Daoy (cell line): ENCODE data around the gene PNN. TPM values are rescaled to one million over a fixed set of nuclear protein-coding genes. Genes with fewer than 3 reads are reported as not detected.
A peak's percentile ranks its signal among the peaks of the same experiment; 100 is the strongest.
"Not testable (repeated sequence)": the region's sequence is repeated elsewhere in the genome, so short reads cannot be mapped to it uniquely, and the experiment has no call there.

Experiments used
- DNase-seq: peaks from one replicate; pipeline ENCODE4 v3.0.0-alpha.2; 2015; ENCODE audit warnings: low read depth
- total RNA-seq: library from RNA; depleted of rRNA; stranded (reverse); fragments of >200 nt; shearing (Covaris generic); gene quantifications from 2 replicates; pipeline ENCODE4 v1.2.3, GENCODE V29; 2014; rRNA removed

The PNN gene
- total RNA-seq: 43.9 and 47.2 TPM in 2 replicates

DNA sequence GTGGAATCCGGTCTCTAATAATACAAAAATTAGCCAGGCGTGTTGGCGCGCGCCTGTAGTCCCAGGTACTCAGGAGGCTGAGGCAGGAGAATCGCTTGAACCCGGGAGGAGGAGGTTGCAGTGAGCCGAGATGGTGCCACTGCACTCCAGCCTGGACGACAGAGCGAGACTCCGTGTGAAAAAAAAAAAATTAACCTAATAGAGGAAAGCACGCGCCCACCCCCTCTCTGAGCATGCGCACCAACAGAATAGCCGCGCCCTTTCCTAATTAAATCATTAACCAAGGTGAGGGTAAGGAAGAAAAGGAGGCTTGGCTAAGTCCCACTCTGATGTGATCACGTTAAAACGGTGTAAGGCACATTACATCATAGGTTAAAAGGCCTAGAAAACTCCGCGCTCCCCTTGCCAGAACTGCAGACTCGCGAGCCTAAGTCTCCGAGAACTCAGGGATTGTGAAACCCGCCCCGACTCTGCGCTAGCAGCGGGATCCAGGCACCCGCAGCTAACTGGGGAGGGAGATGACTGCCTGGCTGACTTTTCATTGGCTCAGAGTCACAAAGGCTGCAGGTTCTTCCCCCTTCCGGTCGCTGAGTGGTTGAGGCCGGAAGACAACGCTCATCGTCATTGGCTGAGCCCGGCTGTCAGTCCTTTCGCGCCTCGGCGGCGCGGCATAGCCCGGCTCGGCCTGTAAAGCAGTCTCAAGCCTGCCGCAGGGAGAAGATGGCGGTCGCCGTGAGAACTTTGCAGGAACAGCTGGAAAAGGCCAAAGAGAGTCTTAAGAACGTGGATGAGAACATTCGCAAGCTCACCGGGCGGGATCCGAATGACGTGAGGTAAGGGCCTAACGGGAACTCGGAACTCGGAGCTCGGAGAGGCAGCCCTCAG lies at the start of gene PNN:
Gene PNN, plus strand, starts transcription at position 695 of the 885 bp plus-strand sequence. Its CDS starts 26 bp downstream, at position 721.
- peak; percentile 100 for DNase-seq

DNA sequence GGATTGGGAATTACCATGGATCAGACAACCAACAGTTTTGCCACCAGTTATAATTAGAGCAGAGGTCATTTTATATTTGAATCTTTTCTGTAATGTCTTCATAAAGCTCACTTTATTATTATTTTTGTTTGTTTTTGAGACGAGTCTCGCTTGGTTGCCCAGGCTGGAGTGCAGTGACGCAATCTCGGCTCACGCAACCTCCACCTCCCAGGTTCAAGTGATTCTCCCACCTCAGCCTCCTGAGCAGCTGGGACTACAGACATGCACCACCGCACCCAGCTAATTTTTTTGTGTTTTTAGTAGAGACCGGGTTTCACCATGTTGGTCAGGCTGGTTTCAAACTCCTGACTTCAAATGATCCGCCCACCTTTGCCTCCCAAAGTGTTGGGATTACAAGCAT lies 37.2 kb upstream of the PNN start:
- DNase-seq: not testable (repeated sequence)

DNA sequence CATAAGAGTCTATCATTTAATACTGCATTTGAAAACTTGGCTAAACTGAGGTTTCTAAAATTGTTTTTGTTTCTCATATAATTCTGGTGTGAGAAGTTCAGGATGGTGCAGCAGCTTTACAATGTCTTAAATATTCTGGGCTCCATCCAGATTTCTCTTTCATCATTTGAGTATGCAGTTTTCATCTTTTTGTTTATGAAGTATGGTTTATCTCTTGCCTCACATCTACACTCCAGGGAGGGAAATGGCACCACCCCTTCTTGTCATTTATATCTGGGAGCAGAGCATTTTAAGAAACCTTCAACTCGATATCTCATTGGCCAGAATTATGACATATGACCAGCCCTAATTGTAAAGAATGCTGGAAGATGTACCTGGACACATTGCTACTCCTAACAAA lies 36.6 kb upstream of the PNN start:
- DNase-seq: no peak

DNA sequence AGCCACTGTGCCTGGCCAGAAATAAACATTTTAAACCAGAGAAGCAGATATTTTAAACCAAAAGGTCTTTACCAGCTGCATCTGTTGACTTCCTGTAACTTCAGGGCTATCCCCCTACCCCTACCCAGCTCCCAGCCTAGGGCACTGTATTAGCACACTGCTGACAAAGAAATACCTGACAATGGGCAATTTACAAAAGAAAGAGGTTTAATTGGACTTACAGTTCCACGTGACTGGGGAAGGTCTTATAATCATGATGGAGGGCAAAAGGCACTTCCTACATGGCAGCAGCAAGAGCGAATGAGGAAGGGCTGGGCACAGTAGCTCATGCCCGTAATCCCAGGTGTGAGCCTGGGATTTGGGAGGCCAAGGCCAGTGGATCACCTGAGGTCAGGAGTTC lies 34.9 kb upstream of the PNN start:
- no peak for DNase-seq

DNA sequence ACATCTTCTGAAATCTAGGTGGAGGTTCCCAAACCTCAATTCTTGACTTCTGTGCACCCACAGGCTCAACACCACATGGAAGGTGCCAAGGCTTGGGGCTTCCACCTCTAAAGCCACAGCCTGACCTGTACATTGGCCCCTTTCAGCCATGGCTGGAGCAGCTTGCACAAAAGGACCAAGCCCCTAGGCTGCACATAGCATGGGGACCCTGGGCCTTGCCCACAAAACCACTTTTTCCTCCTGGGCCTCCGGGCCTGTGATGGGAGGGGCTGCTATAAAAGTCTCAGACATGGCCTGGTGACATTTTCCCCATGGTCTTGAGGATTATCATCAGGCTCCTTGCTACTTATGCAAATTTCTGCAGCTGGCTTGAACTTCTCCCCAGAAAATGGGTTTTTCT lies 33.4 kb upstream of the PNN start:
- DNase-seq: not testable (repeated sequence)

DNA sequence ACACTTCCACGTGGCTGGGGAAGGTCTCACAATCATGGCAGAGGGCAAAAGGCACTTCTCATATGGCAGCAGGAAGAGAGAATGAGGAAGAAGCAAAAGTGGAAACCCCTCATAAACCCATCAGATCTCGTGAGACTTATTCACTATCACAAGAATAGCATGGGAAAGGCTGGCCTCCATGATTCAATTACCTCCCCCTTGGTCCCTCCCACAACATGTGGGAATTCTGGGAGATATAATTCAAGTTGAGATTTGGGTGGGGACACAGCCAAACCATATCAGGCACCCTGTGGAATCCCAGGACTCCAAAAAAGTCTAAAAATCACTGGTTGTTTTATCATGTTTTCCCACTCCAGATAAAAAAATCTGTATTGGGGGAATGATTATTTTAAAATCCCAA lies 31.8 kb upstream of the PNN start:
- DNase-seq: not testable (repeated sequence)

DNA sequence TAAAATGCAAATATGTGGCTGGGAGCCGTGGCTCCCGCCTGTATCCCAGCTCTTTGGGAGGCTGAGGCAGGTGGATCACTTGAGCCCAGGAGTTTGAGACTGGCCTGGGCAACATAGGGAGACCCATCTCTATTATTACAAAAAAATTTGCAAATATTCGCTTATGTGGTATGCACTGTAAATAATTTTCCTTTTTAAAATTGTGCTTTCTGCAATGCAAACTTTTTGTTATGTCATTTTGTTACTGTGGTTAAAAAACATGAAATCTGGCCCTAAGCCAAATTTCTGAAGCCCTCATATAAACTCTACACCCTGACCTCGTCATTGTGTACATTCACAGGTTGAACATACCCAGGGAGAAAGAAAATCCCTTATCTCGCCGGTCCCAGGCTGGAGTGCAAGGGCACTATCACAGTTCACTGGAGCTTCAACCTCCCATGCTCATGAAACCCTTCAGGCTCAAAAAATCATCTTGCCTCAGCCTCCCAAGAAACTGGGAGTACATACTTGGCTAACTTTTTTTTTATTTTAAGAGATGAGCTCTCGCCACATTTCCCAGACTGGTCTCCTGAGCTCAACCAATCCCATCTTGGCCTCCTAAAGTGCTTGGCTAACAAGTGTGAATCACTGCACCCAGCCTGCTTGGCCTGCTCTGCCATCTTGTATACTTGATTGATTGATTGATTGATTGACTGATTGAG lies 29.6 kb upstream of the PNN start:
- DNase-seq: no peak

DNA sequence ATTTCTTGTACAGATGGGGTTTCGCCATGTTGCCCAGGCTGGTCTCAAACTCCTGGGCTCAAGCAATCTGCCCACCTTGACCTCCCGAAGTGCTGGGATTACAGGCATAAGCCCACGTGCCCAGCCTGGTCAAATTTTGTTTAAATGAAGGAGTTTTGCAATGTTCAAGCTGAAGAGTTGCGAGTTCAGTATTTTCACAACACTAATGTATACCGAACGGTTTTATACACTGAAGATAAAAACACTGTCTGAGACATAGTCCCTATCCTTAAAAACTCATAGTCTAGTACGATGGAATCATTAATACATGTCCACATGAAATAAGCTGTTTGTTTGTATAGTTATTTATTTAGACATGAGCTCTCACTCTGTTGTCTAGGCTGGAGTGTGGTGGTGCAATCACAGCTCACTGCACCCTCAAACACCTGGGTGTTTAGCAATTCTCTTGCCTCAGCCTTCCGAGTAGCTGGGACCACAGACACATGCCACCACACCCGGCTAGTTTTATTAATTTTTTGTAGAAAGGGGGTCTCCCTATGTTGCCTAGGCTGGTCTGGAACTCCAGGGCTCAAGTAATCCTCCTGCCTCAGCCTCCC lies 20.4 kb upstream of the PNN start:
- no peak for DNase-seq

DNA sequence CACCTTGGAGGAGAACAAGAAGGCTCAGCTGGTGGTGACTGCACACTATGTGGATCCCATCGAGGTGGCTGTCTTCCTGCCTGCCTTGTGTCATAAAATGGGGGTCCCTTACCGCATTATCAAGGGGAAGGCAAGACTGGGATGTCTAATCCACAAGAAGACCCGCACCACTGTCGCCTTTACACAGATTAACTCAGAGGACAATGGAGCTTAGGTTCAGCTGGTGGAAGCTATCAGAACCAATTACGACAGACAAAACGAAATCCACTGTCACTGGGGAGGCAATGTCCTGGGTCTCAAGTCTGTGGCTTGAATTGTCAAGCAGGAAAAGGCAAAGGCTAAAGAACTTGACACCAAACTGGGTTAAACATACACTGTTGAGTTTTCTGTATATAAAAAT lies 17.6 kb upstream of the PNN start:
- DNase-seq: no peak

DNA sequence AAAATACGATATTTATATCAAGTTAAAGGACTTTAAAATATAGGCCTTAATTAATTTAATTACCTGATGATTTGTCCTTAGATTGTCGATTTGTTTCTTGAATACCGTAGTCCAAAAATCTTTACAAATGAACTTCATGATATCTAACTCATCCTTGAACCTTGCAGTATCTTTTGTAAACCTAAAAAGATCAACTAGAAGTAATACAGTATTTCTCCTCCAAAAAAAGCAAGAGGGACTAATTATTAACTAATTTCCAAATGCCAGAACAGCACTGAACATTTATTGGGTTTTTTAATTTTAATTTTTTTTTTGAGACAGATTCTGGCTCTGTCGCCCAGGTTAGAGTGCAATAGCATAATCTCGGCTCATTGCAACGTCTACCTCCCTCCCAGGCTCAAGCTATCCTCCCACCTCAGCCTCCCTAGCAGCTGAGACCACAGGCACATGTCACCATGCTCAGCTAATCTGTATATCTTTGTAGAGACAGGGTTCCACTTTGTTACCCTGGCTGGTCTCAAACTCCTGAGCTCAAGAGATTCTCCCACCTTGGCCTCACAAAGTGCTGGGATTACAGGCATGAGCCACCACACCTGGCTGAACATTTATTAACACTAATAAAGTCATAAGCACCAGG lies 16.7 kb upstream of the PNN start:
- no peak for DNase-seq

DNA sequence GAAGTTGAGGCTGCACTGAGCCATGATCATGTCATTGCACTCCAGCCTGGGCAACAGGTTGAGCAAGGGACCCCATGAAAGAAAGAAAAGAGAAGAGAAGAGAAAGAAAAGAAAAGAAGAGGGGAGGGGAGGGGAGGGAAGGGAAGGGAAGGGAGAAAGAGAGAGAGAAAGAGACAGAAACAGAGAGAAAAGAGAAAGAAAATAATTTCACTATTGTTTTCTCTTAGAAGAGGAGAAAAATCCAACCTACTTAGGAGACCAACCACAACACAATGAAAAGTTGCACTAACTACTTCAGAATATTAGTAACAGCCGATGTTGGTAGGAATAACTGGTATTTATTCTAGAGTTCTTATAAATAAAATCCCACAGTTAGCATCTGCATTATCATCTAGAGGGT lies 14.6 kb upstream of the PNN start:
- no peak for DNase-seq

DNA sequence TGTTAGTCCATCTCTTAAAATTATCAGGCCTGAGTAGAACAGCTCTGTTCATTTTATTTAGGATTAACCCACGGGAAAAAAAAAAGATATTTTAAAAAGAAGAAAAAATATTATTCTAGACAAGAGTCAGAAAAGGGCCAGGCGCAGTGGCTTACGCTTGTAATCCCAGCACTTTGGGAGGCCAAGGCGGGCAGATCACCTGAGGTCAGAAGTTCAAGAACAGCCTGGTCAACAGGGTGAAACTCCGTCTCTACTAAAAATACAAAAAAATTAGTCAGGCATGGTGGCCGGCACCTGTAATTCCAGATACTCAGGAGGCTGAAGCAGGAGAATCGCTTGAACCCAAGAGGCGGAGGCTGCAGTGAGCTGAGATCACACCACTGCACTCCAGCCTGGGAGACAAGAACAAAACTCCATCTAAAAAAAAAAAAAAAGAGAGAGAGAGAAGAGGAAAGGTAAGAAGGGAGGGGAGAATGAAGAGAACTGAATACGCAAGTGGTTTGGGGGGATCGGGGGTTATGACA lies 7.2 kb upstream of the PNN start:
- DNase-seq: not testable (repeated sequence)

DNA sequence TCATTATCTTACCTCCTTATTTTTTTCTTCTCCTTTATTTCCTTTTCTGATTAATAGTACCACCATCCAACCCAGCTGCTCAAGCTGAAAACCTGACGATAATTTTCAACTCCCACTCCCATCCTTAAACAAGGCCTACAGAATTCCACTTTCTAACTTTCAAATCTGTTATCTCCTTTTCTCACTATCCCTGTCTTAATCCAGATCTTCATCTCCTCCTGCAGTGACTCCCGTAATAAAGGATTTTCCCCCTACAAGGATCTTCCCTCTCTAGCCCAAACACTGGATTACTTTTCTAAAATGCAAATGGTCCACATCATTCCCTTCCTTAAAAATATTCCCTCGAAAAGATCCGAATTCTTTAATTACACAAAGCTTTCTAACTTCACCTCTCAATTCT lies 6.5 kb upstream of the PNN start:
- DNase-seq: no peak

DNA sequence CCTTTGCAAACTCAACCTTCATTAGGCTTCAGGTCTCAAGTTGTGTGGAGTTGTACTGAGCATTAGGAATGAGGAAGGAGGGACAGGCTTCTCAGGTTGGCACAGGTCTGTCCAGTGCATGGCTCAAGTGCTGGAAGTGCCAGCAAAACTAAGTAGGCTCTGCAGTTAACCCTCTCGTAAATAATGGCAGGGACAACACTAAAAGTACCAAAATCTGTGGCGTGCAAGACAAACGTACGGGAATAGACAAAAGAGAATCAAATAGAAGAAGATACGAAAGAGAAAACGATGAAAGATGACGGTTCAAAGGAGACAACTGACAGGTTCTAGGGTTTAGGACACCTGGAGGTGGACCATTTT lies 5.5 kb upstream of the PNN start:
- DNase-seq: no peak

DNA sequence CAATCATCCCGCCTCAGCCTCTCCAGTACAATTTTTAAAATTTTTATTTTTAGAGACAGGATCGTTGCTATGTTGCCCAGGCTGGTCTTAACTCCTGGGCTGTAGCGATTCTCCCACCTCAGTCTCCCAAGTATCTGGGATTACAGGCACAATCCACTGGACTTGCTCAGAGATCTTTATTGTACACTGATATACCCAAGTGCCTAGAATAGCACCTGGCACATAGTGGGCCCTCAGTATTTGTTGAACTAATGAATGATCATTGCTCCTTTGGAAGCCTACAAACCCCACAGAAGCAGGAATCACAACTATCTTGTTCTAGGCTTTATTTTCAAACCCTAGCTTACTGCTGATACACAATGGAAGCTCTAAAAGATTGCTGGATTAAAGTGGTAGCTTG lies 1.9 kb upstream of the PNN start:
- no peak for DNase-seq

DNA sequence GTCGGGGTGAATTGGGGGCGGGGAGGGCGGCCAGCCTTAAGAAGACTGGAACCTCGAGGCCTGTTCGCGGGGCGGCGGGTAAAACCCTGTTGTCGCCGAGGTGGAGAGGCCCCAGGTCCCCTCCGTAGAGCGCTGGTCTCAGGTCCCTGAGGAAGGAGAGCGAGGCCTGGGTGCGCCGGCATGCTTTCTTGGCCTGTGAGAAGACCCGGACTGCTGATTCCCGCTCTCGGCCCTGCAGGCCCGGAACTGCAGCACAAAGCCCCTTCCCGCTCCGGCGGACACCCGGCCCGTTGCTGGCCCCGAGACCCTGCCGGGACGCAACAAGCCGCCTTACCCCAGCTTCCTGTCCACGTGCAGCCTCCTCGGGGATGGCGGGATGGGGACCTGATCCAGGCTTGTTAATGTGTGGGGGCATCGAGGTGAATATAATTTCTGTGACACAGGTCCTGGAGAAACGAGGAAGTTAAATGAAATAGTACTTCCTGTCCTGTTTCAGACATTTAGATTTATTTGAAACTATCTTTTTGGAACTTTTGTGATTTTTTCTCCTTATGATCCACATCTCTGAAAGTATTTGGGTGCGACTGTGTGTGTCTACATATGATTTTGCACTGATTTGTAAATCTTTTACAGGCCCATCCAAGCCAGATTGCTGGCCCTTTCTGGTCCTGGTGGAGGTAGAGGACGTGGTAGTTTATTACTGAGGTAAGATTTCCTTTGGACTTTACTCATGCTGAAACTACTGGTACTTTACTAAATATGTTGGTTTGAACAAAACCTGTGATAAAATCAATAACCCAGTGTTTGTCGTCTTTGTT lies 600 bp downstream of the PNN start:
- peak; percentile 68 for DNase-seq

DNA sequence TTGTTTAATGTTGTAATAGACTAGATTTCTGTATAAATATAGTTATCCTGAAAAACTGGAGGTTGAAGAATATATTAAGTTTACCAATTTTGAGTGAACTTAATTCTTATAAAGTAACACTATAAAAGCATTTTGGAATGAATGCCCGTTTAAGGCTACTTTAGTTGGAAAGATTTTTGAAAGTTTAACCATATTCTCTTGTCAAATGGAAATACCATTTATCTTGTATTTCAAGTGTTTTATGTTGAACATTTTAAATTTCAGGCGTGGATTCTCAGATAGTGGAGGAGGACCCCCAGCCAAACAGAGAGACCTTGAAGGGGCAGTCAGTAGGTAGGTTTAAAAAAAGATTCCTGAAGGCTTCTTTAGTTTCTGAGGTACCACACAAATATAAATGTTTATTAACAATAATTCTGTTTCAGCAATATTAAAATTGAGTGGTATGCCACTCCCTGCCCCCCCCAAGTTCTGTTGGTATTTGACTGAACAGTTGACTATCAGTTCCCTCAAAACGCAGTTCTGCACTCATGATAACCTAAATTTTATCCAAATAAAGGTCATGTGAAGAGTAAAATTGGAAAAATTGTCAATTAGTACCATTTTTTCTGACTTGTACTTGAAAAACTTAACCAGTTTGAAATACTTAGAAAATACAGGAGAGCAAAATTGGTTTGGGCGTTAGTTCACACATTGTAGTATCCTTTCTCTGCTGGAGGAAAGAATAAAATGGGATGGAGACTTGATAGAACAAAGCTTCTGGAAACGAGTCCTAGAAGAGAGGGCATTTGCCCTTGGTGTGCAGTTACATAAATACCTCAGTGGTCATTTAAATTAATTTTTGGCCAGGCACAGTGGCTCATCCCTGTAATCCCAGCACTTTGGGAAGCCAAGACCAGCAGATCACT lies 1.5 kb downstream of the PNN start:
- no peak for DNase-seq

DNA sequence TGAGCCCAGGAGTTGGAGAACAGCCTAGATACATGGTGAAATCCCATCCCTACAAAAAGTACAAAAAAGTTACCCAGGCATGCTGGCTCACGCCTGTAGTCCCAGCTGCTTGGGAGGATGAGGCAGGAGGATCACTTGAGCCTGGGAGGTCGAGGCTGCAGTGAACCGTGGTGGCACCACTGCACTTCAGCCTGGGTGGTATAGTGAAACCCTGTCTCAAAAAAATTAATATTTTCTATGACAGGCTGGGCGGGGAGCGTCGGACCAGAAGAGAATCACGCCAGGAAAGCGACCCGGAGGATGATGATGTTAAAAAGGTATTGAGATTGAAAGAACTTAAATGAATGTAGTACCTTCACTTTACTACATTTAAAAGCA lies 2.1 kb downstream of the PNN start:
- DNase-seq: no peak

DNA sequence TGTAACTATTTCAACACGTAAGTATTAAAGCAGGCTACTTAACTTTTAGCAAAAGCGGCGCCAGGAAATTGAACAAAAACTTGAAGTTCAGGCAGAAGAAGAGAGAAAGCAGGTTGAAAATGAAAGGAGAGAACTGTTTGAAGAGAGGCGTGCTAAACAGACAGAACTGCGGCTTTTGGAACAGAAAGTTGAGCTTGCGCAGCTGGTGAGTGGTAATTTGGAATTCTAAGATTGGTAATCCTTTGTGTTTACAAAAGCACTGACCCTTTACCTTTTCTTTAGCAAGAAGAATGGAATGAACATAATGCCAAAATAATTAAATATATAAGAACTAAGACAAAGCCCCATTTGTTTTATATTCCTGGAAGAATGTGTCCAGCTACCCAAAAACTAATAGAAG lies 4.0 kb downstream of the PNN start:
- no peak for DNase-seq

DNA sequence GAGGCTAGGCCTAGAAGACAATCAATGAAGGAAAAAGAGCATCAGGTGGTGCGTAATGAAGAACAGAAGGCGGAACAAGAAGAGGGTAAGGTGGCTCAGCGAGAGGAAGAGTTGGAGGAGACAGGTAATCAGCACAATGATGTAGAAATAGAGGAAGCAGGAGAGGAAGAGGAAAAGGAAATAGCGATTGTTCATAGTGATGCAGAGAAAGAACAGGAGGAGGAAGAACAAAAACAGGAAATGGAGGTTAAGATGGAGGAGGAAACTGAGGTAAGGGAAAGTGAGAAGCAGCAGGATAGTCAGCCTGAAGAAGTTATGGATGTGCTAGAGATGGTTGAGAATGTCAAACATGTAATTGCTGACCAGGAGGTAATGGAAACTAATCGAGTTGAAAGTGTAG lies 5.5 kb downstream of the PNN start:
- no peak for DNase-seq
